ENCODE results near the gene GBX1. TPM values are rescaled to one million over a fixed set of nuclear protein-coding genes. Genes with fewer than 3 reads are reported as not detected.
A peak's percentile ranks its signal among the peaks of the same experiment; 100 is the strongest.

Gene GBX1
- total and polyA plus RNA-seq, 7 donors, result 0.07 to 1.9 (median 0.65) TPM; not detected in 1

- ATAC-seq (no peak), DNase-seq (peak in 1 of 2 donors; percentile 36)
- H3K27ac ChIP-seq, result no peak overlapping the region
- H3K4me3 ChIP-seq, result no peak overlapping the region
- peaks cover 2% of the 10 kb centered on the region for H3K4me1 ChIP-seq
- no peak for TF ChIP-seq CTCF (IDR thresholded peaks at IDR 0.05)
- WGBS, 3 donors, result 69 to 74% (median 74%) methylated on average over 22 of the region's 22 CpGs
- intact Hi-C loops (cut with DNase I), result no loop called here
- no peaks in the 10 kb centered on the region for H3K9me3 ChIP-seq
- peaks cover 0 to 8% (median 0%) of the 10 kb centered on the region in 3 donors for H3K27me3 ChIP-seq (ENCODE audit: insufficient read depth in 3 of 3, low read length in 2 of 3)
- H3K36me3 ChIP-seq (ENCODE audit: insufficient read depth in 1 of 2, low read depth in 1 of 2), result peaks cover 0 to 19% of the 10 kb centered on the region in 2 donors
Observed at GRCh38 chr7:151148319-151149259, 18.9 kb downstream of the GBX1 start.

- intact Hi-C loops (cut with DNase I), result no loop called here
- H3K27ac ChIP-seq, result no peak overlapping the region
- no peak for ATAC-seq
- peaks cover 0 to 7% (median 0%) of the 10 kb centered on the region in 3 donors for H3K27me3 ChIP-seq (ENCODE audit: insufficient read depth in 3 of 3, low read length in 2 of 3)
- H3K9me3 ChIP-seq, result no peaks in the 10 kb centered on the region
- H3K4me1 ChIP-seq, result peaks cover 4% of the 10 kb centered on the region
- TF ChIP-seq CTCF (IDR thresholded peaks at IDR 0.05), result no peak
- no peak overlapping the region for H3K4me3 ChIP-seq
- 43 to 62% (median 47%) methylated on average over 3 of the region's 3 CpGs for WGBS, 3 donors
- peaks cover 0 to 31% of the 10 kb centered on the region in 2 donors for H3K36me3 ChIP-seq (ENCODE audit: insufficient read depth in 1 of 2, low read depth in 1 of 2)
- no peak for DNase-seq
Observed at GRCh38 chr7:151146761-151147160, 20.7 kb downstream of the GBX1 start.

GRCh38 chr7:151144387-151144786, 23.1 kb downstream of the GBX1 start:
- Histone ChIP-seq H3K4me1 (peaks cover 4% of the 10 kb centered on the region), H3K27me3 (ENCODE audit: insufficient read depth in 3 of 3, low read length in 2 of 3) (no peaks in the 10 kb centered on the region), H3K36me3 (ENCODE audit: insufficient read depth in 1 of 2, low read depth in 1 of 2) (peaks cover 0 to 36% of the 10 kb centered on the region in 2 donors), H3K9me3 (no peaks in the 10 kb centered on the region), H3K4me3 (no peak overlapping the region), H3K27ac (no peak overlapping the region)
- TF ChIP-seq CTCF (IDR thresholded peaks at IDR 0.05), result no peak
- WGBS, 3 donors, result 93 to 98% (median 94%) methylated on average over 7 of the region's 7 CpGs
- intact Hi-C loops (cut with DNase I), result no loop called here
- no peak for DNase-seq
- ATAC-seq, result no peak

GRCh38 chr7:151143261-151144015, 24.1 kb downstream of the GBX1 start:
- ATAC-seq (peak; percentile 60 to 78 (median 78)), DNase-seq (peak in 1 of 2 donors; percentile 60)
- Histone ChIP-seq H3K27ac (no peak overlapping the region), H3K27me3 (ENCODE audit: insufficient read depth in 3 of 3, low read length in 2 of 3) (no peaks in the 10 kb centered on the region), H3K36me3 (ENCODE audit: insufficient read depth in 1 of 2, low read depth in 1 of 2) (peaks cover 0 to 36% of the 10 kb centered on the region in 2 donors), H3K4me1 (peaks cover 4% of the 10 kb centered on the region), H3K4me3 (no peak overlapping the region), H3K9me3 (no peaks in the 10 kb centered on the region)
- WGBS, 3 donors, result 32 to 37% (median 37%) methylated on average over 25 of the region's 25 CpGs
- intact Hi-C loops (cut with DNase I), result no loop called here
- no peak for TF ChIP-seq CTCF (IDR thresholded peaks at IDR 0.05)

Data from psoas muscle (tissue), 8 donors.